Peyer's patch (tissue), 4 donors: ENCODE results near the gene GNG10. TPM values are rescaled to one million over a fixed set of nuclear protein-coding genes. Genes with fewer than 3 reads are reported as not detected.

Source experiments
- DNase-seq, 3 donors: peaks; one replicate each; pipeline ENCODE4 v3.0.0-alpha.2; 2017 to 2019
- H3K27ac ChIP-seq, 4 donors: fragments of 200-600 bp; sonication (generic); one replicate each; pipeline ENCODE4 v1.5.1; 2016 to 2019
- H3K27me3 ChIP-seq, 2 donors: fragments of 200-600 bp; sonication (generic); one replicate each; pipeline ENCODE4 v1.5.1; 2019
- H3K36me3 ChIP-seq, 3 donors: fragments of 200-600 bp; sonication (generic); one replicate each; pipeline ENCODE4 v1.5.1; 2016 to 2019
- H3K4me1 ChIP-seq, 4 donors: fragments of 200-600 bp; sonication (generic); one replicate each; pipeline ENCODE4 v1.5.1; 2016 to 2019
- H3K4me3 ChIP-seq, 4 donors: fragments of 200-600 bp; sonication (generic); 1 replicate in 3 of 4; 2 replicates in 1 of 4; pipeline ENCODE4 v1.5.1; 2016 to 2019; ENCODE audit warnings: mild to moderate bottlenecking in 1 of 4
- H3K9me3 ChIP-seq, 4 donors: fragments of 200-600 bp; sonication (generic); one replicate each; pipeline ENCODE4 v1.5.1; 2016 to 2019; ENCODE audit warnings: mild to moderate bottlenecking in 1 of 4
- POLR2A ChIP-seq, 2 donors: fragments of 450-650 bp; IDR thresholded peaks; one replicate each; pipeline ENCODE4 v1.5.1; 2017; ENCODE audit warnings: antibody characterized with exemption in 2 of 2, mild to moderate bottlenecking in 2 of 2, moderate library complexity in 2 of 2
- total RNA-seq, 4 donors: library from RNA; depleted of rRNA; stranded (reverse); fragments of >200 nt; gene quantifications; one replicate each; pipeline ENCODE4 v1.1.0, GENCODE V29; 2016
- TF ChIP-seq, protein P1 (sequence below), 6 experiments: fragments of 450-650 bp in 4 of 6; fragments of 200-600 bp in 2 of 6; sonication (generic) in 1 of 6; IDR thresholded peaks; one replicate each; pipeline ENCODE4 v1.5.1; 2017 to 2019; ENCODE audit warnings: antibody characterized with exemption in 6 of 6, mild to moderate bottlenecking in 3 of 6, moderate library complexity in 1 of 6

Gene GNG10
- total RNA-seq, 4 donors from 2014 or later = 15.8 to 64.4 (median 31.5) TPM

DNA sequence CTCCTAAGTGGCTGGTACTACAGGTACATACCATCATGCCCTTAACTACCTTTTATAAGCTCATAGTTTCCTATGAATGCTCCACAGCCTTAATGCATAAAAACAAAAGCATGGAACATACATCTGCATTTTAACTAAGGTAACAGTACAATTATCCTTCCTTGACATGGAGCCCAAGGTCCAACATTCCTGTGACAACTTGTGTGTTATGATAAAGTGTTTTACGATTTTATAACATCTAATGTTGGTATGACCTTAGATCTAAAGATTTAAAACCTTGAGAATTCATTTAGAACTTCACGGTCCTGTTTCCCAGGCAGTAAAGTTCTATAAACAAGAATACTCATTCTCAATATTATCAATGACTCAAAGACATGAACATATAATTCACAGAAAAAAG lies 43.1 kb downstream of the GNG10 start:
- DNase-seq = no peak
- Histone ChIP-seq H3K4me1 (no peaks in the 10 kb centered on the region), H3K4me3 (no peak overlapping the region), H3K27me3 (no peaks in the 10 kb centered on the region), H3K36me3 (no peaks in the 10 kb centered on the region), H3K27ac (no peak overlapping the region), H3K9me3 (no peaks in the 10 kb centered on the region)
- TF ChIP-seq, protein P1, sequence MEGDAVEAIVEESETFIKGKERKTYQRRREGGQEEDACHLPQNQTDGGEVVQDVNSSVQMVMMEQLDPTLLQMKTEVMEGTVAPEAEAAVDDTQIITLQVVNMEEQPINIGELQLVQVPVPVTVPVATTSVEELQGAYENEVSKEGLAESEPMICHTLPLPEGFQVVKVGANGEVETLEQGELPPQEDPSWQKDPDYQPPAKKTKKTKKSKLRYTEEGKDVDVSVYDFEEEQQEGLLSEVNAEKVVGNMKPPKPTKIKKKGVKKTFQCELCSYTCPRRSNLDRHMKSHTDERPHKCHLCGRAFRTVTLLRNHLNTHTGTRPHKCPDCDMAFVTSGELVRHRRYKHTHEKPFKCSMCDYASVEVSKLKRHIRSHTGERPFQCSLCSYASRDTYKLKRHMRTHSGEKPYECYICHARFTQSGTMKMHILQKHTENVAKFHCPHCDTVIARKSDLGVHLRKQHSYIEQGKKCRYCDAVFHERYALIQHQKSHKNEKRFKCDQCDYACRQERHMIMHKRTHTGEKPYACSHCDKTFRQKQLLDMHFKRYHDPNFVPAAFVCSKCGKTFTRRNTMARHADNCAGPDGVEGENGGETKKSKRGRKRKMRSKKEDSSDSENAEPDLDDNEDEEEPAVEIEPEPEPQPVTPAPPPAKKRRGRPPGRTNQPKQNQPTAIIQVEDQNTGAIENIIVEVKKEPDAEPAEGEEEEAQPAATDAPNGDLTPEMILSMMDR (IDR thresholded peaks at IDR 0.05) = no peak
- TF ChIP-seq POLR2A (IDR thresholded peaks at IDR 0.05) = no peak

DNA sequence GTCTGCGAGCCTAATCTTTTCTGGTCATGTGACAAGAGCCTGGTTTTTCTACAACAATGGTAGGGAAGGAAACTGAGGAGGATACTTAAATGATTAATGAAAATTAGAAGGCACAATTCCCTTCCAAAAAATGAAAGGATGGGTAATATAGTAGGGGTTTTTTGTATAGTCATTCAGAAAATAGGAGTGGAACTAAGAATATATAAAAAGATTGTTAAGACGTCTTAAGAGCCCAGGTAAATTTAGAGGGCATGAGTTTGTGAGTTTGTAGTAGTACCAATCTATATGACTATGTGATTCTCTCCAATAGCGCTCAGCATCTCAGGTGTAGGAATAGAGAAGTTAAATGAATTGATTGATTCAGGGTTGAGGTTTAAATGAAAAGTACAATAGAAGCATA lies 50.1 kb downstream of the GNG10 start:
- Histone ChIP-seq H3K4me1 (no peaks in the 10 kb centered on the region), H3K27me3 (no peaks in the 10 kb centered on the region), H3K36me3 (no peaks in the 10 kb centered on the region), H3K27ac (no peak overlapping the region), H3K9me3 (no peaks in the 10 kb centered on the region), H3K4me3 (no peak overlapping the region)
- DNase-seq = no peak
- TF ChIP-seq POLR2A (IDR thresholded peaks at IDR 0.05) = no peak
- TF ChIP-seq, protein P1 (IDR thresholded peaks at IDR 0.05) = no peak

DNA sequence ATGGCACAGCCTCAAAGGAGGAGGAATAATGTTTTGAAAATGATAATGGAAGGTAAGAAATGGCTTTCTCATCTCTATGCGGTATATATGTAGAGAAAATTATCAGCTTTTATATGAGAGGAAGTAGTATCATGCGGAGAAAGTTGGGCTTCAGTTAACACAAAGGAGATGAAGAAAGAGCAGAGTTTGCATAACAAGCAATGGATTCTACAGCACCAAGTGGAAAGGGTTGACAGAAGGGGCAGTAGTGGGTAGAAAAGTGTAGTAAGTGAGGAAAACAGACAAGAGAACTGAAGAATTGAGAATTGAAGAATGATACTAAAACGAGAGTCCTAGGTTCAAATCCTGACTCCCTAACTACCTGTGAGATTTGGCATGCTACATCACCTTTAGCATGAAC lies 51.0 kb downstream of the GNG10 start:
- no peaks in the 10 kb centered on the region for H3K4me1 ChIP-seq

DNA sequence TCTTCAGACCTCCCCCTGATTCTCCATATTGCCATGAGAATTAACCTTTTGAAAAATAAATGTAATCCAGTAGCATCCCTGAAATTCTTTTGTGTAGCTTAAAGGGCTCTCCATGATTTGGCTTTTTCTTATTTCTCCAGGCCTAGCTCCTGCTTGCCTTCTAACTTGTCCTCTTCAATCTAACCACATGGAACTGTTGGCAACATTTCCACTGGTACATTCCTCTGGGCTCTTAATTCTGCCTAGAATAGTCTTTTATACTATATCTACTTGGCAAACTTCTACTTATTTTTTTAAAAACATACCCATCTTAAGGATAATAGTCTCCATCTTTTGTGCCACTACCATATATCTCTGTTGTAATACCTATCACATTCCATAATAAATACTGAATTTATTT lies 54.1 kb downstream of the GNG10 start:
- Histone ChIP-seq H3K27ac (no peak overlapping the region), H3K27me3 (no peaks in the 10 kb centered on the region), H3K4me1 (no peaks in the 10 kb centered on the region), H3K9me3 (no peaks in the 10 kb centered on the region), H3K4me3 (no peak overlapping the region), H3K36me3 (no peaks in the 10 kb centered on the region)
- TF ChIP-seq, protein P1 (IDR thresholded peaks at IDR 0.05) = no peak
- no peak for TF ChIP-seq POLR2A (IDR thresholded peaks at IDR 0.05)
- DNase-seq = no peak

More for the DNA sequence above, 51.0 kb downstream of the GNG10 start:
- H3K9me3 ChIP-seq = no peaks in the 10 kb centered on the region
- H3K27me3 ChIP-seq = no peaks in the 10 kb centered on the region
- H3K27ac ChIP-seq = no peak overlapping the region
- no peaks in the 10 kb centered on the region for H3K36me3 ChIP-seq
- no peak overlapping the region for H3K4me3 ChIP-seq
- no peak for DNase-seq
- no peak for TF ChIP-seq POLR2A (IDR thresholded peaks at IDR 0.05)
- TF ChIP-seq, protein P1 (IDR thresholded peaks at IDR 0.05) = no peak

DNA sequence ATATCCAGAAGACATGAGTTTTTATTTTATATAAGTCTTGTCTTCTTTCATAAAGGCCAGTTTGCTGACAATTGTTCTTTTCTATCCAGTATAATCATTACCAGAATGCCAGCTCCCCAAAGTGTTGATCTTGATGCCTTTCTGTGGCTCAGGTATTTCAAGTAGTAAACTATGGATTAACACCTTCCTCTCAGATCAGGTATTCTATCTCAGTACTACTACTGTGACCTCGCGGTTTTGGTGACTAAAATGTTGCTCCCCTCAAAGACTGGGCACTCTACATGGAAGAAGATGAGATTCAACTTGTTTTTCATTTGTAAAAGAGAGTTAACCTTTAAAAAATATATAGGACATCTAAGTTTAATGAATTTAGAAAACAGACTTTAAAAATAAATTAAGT lies 58.1 kb downstream of the GNG10 start:
- no peak for DNase-seq
- Histone ChIP-seq H3K27me3 (no peaks in the 10 kb centered on the region), H3K4me3 (no peak overlapping the region), H3K36me3 (no peaks in the 10 kb centered on the region), H3K27ac (no peak overlapping the region), H3K4me1 (no peaks in the 10 kb centered on the region), H3K9me3 (no peaks in the 10 kb centered on the region)
- TF ChIP-seq POLR2A (IDR thresholded peaks at IDR 0.05) = no peak
- TF ChIP-seq, protein P1 (IDR thresholded peaks at IDR 0.05) = no peak

Other genes starting within 250 kb of the GNG10 start
- 100 to 1,000 TPM; 108 to 179 (median 133) TPM for gene ECPAS, start 177.2 kb upstream of the GNG10 start, total RNA-seq
- gene ZNF483, start 136.4 kb upstream of the GNG10 start, total RNA-seq = 1 to 10 TPM; 1.6 to 5.8 (median 2.7) TPM
- gene PTGR1, start 62.0 kb upstream of the GNG10 start, total RNA-seq = 100 to 1,000 TPM; 142 to 948 (median 674) TPM
- gene DNAJC25, start 30.3 kb upstream of the GNG10 start, total RNA-seq = 10 to 100 TPM in 3 of 4 donors, 1 to 10 TPM in 1; 3.3 to 14.7 (median 12.7) TPM
- gene SHOC1, start 133.3 kb downstream of the GNG10 start, total RNA-seq = not detected
- 10 to 100 TPM; 35.6 to 68.5 (median 61.4) TPM for gene UGCG, start 235.2 kb downstream of the GNG10 start, total RNA-seq